WTC11 (cell line): Measurements from ENCODE around the gene PRX. TPM values are rescaled to one million over a fixed set of nuclear protein-coding genes. Genes with fewer than 3 reads are reported as not detected.

ENCODE experiments used
- ATF1 ChIP-seq: sonication (generic); formaldehyde crosslinking; IDR thresholded peaks from 2 replicates; pipeline ENCODE4 v1.8.1; 2023; ENCODE audit warnings: mild to moderate bottlenecking, moderate library complexity, missing genetic modification reagents
- CDX4 ChIP-seq: fragments of 250-450 bp; sonication (Bioruptor Pico); IDR thresholded peaks from 2 replicates; pipeline ENCODE4 v1.9.0; 2021; ENCODE audit warnings: moderate library complexity, mild to moderate bottlenecking, inconsistent platforms, borderline replicate concordance
- E2F1 ChIP-seq: sonication (generic); formaldehyde crosslinking; IDR thresholded peaks from 2 replicates; pipeline ENCODE4 v1.8.0; 2022; ENCODE audit warnings: mild to moderate bottlenecking, missing genetic modification reagents
- ERG ChIP-seq: fragments of 250-450 bp; sonication (Bioruptor Pico); IDR thresholded peaks from 2 replicates; pipeline ENCODE4 v1.8.0; 2021; ENCODE audit warnings: mild to moderate bottlenecking
- FOXJ3 ChIP-seq: sonication (generic); formaldehyde crosslinking; IDR thresholded peaks from 2 replicates; pipeline ENCODE4 v1.9.0; 2021; ENCODE audit warnings: missing genetic modification reagents, mild to moderate bottlenecking, borderline replicate concordance
- GABPB1 ChIP-seq: sonication (generic); formaldehyde crosslinking; IDR thresholded peaks from 2 replicates; pipeline ENCODE4 v1.8.1; 2023; ENCODE audit warnings: mild to moderate bottlenecking, missing genetic modification reagents
- HMGXB4 ChIP-seq: sonication (generic); formaldehyde crosslinking; IDR thresholded peaks from 2 replicates; pipeline ENCODE4 v1.8.1; 2023; ENCODE audit warnings: mild to moderate bottlenecking, moderate library complexity, missing genetic modification reagents
- IRF2 ChIP-seq: sonication (generic); formaldehyde crosslinking; IDR thresholded peaks from 2 replicates; pipeline ENCODE4 v1.8.0; 2022; ENCODE audit warnings: low read depth, missing genetic modification reagents, borderline replicate concordance
- MXD4 ChIP-seq: fragments of 250-450 bp; sonication (Bioruptor Pico); IDR thresholded peaks from 2 replicates; pipeline ENCODE4 v1.8.0; 2021; ENCODE audit warnings: mild to moderate bottlenecking, moderate library complexity, borderline replicate concordance
- NFATC4 ChIP-seq: fragments of 250-450 bp; sonication (Bioruptor Pico); IDR thresholded peaks from 2 replicates; pipeline ENCODE4 v1.9.0; 2021; ENCODE audit warnings: mild to moderate bottlenecking
- NR2C2 ChIP-seq: sonication (generic); formaldehyde crosslinking; IDR thresholded peaks from 2 replicates; pipeline ENCODE4 v1.8.0; 2022; ENCODE audit warnings: mild to moderate bottlenecking, missing genetic modification reagents
- RELA ChIP-seq: sonication (generic); formaldehyde crosslinking; IDR thresholded peaks from 2 replicates; pipeline ENCODE4 v1.8.1; 2022; ENCODE audit warnings: missing genetic modification reagents, mild to moderate bottlenecking, borderline replicate concordance
- RORB ChIP-seq: fragments of 250-450 bp; sonication (Bioruptor Pico); IDR thresholded peaks from 2 replicates; pipeline ENCODE4 v1.9.0; 2021; ENCODE audit warnings: mild to moderate bottlenecking
- SMAD3 ChIP-seq: sonication (generic); formaldehyde crosslinking; IDR thresholded peaks from 2 replicates; pipeline ENCODE4 v1.8.0; 2022; ENCODE audit warnings: missing genetic modification reagents, mild to moderate bottlenecking, borderline replicate concordance
- SP1 ChIP-seq: sonication (generic); formaldehyde crosslinking; conservative IDR thresholded peaks from 2 replicates; pipeline ENCODE4 v1.8.1; 2022; ENCODE audit warnings: missing genetic modification reagents
- TEAD4 ChIP-seq: sonication (generic); formaldehyde crosslinking; IDR thresholded peaks from 2 replicates; pipeline ENCODE4 v1.8.0; 2022; ENCODE audit warnings: mild to moderate bottlenecking, missing genetic modification reagents
- ZNF121 ChIP-seq: sonication (generic); formaldehyde crosslinking; IDR thresholded peaks from 2 replicates; pipeline ENCODE4 v1.8.0; 2023; ENCODE audit warnings: missing genetic modification reagents
- ZNF232 ChIP-seq: sonication (generic); formaldehyde crosslinking; IDR thresholded peaks from 2 replicates; pipeline ENCODE4 v1.8.0; 2022; ENCODE audit warnings: mild to moderate bottlenecking, missing genetic modification reagents
- ZNF396 ChIP-seq: fragments of 250-450 bp; sonication (Bioruptor Pico); IDR thresholded peaks from 2 replicates; pipeline ENCODE4 v1.8.0; 2021; ENCODE audit warnings: mild to moderate bottlenecking, moderate library complexity, borderline replicate concordance
- ZNF512 ChIP-seq: sonication (generic); formaldehyde crosslinking; IDR thresholded peaks from 2 replicates; pipeline ENCODE4 v1.8.1; 2022; ENCODE audit warnings: missing genetic modification reagents, borderline replicate concordance
- total RNA-seq: library from RNA; stranded (reverse); gene quantifications from 3 replicates; pipeline ENCODE4 v1.2.3, GENCODE V29; 2021
- TF ChIP-seq, protein P1 (sequence below): sonication (generic); formaldehyde crosslinking; conservative IDR thresholded peaks from 2 replicates; pipeline ENCODE4 v1.8.1; 2022; ENCODE audit warnings: mild to moderate bottlenecking, missing genetic modification reagents
- TF ChIP-seq, protein P2 (sequence below): sonication (generic); formaldehyde crosslinking; conservative IDR thresholded peaks from 2 replicates; pipeline ENCODE4 v1.8.1; 2023; ENCODE audit warnings: mild to moderate bottlenecking, low read depth, missing genetic modification reagents, moderate library complexity
- TF ChIP-seq, protein P3 (sequence below): sonication (generic); formaldehyde crosslinking; IDR thresholded peaks from 2 replicates; pipeline ENCODE4 v1.8.1; 2022; ENCODE audit warnings: mild to moderate bottlenecking, missing genetic modification reagents, moderate library complexity, borderline replicate concordance

The PRX gene
- total RNA-seq, 1 experiment from 2014 or later, result 8.4 TPM

GRCh38 chr19:40348125-40348913 is 64.9 kb downstream of the PRX start, which contains the start of the genes C19orf47 and PLD3 (continued):
- TF ChIP-seq NR2C2 (CRISPR knock-in tag) (peak; percentile 54; the same call in 1 of the 2 replicates), HMGXB4 (CRISPR knock-in tag) (peak; percentile 46; the same call in 1 of the 2 replicates), SMAD3 (CRISPR knock-in tag) (0 out of 2 replicates have a peak, but pooled peaks have one; percentile 21), GABPB1 (peak; percentile 64), RORB (CRISPR knock-in tag) (no peak), IRF2 (CRISPR knock-in tag) (no peak), CDX4 (CRISPR knock-in tag) (no peak), ZNF396 (CRISPR knock-in tag) (no peak), ERG (CRISPR knock-in tag) (no peak), MXD4 (no peak), ZNF512 (CRISPR knock-in tag) (no peak), ATF1 (CRISPR knock-in tag) (no peak), NFATC4 (CRISPR knock-in tag) (no peak), ZNF232 (0 out of 2 replicates have a peak, but pooled peaks have one; percentile 14), E2F1 (CRISPR knock-in tag) (no peak), ZNF121 (CRISPR knock-in tag) (no peak), SP1 (CRISPR knock-in tag) (peak; percentile 93), TEAD4 (CRISPR knock-in tag) (no peak), RELA (no peak), FOXJ3 (CRISPR knock-in tag) (no peak)
- TF ChIP-seq, protein P1, sequence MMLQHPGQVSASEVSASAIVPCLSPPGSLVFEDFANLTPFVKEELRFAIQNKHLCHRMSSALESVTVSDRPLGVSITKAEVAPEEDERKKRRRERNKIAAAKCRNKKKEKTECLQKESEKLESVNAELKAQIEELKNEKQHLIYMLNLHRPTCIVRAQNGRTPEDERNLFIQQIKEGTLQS (CRISPR knock-in tag), result no peak
- TF ChIP-seq, protein P2, sequence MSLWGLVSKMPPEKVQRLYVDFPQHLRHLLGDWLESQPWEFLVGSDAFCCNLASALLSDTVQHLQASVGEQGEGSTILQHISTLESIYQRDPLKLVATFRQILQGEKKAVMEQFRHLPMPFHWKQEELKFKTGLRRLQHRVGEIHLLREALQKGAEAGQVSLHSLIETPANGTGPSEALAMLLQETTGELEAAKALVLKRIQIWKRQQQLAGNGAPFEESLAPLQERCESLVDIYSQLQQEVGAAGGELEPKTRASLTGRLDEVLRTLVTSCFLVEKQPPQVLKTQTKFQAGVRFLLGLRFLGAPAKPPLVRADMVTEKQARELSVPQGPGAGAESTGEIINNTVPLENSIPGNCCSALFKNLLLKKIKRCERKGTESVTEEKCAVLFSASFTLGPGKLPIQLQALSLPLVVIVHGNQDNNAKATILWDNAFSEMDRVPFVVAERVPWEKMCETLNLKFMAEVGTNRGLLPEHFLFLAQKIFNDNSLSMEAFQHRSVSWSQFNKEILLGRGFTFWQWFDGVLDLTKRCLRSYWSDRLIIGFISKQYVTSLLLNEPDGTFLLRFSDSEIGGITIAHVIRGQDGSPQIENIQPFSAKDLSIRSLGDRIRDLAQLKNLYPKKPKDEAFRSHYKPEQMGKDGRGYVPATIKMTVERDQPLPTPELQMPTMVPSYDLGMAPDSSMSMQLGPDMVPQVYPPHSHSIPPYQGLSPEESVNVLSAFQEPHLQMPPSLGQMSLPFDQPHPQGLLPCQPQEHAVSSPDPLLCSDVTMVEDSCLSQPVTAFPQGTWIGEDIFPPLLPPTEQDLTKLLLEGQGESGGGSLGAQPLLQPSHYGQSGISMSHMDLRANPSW (CRISPR knock-in tag), result no peak
- TF ChIP-seq, protein P3, sequence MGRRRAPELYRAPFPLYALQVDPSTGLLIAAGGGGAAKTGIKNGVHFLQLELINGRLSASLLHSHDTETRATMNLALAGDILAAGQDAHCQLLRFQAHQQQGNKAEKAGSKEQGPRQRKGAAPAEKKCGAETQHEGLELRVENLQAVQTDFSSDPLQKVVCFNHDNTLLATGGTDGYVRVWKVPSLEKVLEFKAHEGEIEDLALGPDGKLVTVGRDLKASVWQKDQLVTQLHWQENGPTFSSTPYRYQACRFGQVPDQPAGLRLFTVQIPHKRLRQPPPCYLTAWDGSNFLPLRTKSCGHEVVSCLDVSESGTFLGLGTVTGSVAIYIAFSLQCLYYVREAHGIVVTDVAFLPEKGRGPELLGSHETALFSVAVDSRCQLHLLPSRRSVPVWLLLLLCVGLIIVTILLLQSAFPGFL (CRISPR knock-in tag), result no peak
